ENCODE data around the gene CTBP2.

CTBP2 gene

GRCh38 chr10:125010362-125010761, 150.0 kb downstream of the CTBP2 start:
- no peak for DNase-seq (ENCODE audit: low read depth)

GRCh38 chr10:125009661-125010161, 150.7 kb downstream of the CTBP2 start:
- no peak for DNase-seq (ENCODE audit: low read depth)

GRCh38 chr10:125008689-125009638, 151.4 kb downstream of the CTBP2 start:
- DNase-seq (ENCODE audit: low read depth), result no peak

GRCh38 chr10:125007436-125007835, 152.9 kb downstream of the CTBP2 start:
- DNase-seq (ENCODE audit: low read depth), result no peak

- DNase-seq (ENCODE audit: low read depth), result no peak
These were observed 153.4 kb downstream of the CTBP2 start for GRCh38 chr10:125006921-125007426.

GRCh38 chr10:125006188-125006680, 154.1 kb downstream of the CTBP2 start:
- DNase-seq (ENCODE audit: low read depth), result no peak

GRCh38 chr10:125005312-125006187, 154.8 kb downstream of the CTBP2 start:
- no peak for DNase-seq (ENCODE audit: low read depth)

- no peak for DNase-seq (ENCODE audit: low read depth)
These were observed 155.6 kb downstream of the CTBP2 start for GRCh38 chr10:125004571-125005311.

- no peak for DNase-seq (ENCODE audit: low read depth)
These were observed 156.4 kb downstream of the CTBP2 start for GRCh38 chr10:125003901-125004467.

- no peak for DNase-seq (ENCODE audit: low read depth)
These were observed 157.0 kb downstream of the CTBP2 start for GRCh38 chr10:125003146-125003900.

GRCh38 chr10:125002423-125003145, 157.8 kb downstream of the CTBP2 start:
- no peak for DNase-seq (ENCODE audit: low read depth)

DNA sequence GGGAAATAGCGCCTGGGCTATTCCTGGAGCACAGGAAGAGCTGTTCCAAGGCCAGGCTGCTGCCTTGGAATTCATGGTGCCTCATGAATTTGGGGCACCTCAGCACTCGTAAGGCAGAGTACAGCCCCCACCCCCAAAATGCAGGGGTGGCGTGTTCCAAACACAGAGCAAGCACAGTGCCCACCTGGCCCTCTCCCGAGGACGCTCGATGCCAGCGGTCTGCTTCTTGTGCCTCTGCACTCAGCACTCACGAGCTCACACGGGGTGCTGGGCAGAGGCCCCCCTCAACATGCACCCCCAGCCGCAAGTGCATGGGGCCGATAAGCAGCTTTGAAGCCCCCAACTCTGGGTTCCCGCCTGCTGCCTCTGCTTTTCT, 158.3 kb downstream of the CTBP2 start:
- no peak for DNase-seq (ENCODE audit: low read depth)

DNA sequence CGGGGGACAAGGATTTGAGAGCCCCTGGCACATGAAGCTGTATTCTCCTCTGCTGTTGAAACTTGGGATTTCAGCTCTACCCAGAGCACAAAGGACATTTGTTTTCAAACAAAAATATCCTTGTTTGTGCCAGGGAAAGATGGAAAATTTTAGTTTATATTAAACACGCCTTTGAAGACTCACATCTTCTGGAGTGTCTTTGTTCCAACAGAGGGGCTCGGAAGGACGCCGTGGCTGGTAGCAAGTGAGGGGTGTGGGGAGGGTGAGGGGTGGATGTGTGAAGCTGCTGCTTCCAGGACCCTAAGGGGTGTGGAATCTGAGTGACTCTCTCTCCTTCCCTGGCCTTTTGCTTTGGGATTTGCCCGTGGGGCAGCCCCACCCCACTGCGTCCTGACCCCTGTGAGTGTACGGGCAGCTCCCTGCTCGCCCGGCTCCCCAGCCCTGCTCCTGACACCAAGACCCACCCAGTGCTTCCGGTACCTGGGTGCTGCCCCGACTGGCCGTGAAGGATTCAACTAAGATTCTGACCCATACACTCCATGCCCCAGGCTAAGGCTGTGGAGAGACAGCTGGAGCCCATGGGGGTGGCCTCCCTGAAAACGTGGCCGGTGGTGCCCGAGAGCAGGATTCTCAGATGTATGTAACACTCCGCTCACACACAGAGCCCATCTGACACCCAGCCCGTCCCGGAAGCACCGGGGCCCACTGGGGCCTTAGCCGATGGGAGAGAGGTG, 158.9 kb downstream of the CTBP2 start:
- no peak for DNase-seq (ENCODE audit: low read depth)

DNA sequence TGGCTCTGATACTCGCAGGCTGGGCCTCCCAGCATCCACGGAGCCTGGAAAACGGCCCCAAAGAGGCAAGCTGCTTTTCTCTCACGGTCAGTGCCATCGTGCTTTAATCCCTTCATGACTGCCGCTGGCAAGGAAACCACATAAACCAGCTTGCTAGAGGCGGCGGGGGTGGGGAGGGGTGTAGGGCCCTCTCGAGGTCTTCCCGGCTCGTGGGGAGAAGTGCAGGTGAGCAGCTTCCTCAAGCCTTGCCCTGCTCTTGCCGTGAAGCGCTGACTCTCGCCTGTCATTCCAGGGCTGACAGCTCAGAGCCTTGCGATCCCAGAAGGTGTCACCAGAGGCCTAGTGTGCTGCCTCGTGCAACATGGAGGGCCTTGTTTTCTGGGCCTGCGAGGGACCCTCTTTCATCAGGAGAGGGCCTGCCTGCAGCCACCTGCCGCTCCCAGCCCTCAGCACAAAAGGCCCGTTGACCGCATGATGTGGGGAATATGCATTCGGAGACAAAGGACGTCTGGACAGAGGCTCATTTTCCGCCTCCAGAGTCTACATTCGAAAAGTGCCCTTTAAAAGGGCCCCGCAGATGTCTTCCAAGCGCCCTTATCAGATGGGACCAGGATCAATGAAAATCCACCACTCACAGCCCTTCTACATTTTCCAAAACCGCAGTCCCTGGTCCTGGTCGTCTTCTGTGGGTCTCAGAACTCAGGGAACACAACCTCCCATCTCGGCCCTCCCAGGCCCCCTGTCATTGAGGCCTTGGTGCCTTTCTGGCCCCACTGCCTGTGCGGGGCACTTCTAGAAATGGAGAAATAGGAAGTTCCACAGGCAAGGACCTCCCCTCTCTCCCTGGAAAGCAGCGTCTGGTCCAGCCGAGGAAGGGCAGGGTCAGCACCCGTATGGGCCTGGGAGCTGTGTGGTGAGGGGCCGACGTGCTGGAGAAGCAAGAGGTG, 159.7 kb downstream of the CTBP2 start:
- no peak for DNase-seq (ENCODE audit: low read depth)

DNA sequence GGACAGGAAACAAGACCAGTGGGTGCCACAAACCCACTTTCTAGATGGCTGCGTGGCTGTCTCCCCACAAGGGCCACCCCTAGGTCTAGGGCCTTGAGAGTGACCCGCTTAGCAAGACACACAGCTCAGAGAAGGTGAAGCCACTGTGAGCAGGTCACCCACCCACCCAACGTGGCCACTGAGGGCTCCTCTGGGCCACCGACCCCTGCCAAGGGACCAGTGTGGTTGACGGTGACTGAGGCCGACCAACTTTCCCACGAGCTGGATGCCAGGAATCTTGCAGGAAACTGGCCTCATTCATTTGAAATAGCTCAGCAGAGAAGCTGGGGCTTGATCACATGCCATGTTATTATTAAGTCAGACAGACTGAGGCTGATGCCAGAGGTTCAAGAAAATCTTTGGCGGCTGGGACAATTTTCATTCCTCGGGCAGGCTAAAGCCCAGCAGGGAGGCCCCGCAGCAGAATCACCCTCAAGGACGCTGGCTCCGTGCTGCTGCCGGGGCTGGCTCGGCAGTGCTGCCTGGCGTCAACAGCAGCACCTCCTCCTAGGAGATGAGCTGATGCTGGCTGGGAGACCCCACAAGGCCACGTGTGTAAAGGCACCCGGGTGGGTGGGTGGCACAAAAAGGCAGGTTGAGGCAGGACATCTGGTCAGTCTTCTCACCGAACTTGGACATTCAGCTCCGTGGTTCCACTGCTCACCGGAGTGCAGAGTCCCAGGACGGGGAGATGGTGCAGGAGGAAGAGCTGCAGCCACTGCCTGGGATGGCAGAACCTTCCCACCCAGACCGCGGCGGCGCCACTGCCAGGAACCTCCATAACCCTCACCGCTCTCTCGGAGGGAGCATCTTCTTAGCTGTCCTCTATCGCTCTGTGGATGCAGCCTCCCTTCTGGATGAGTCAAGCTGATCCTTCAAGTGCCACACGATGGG, 160.7 kb downstream of the CTBP2 start:
- DNase-seq (ENCODE audit: low read depth), result no peak

- DNase-seq (ENCODE audit: low read depth), result no peak
These were observed 161.6 kb downstream of the CTBP2 start for GRCh38 chr10:124998624-124999291.

All from activated T-helper 9 cell treated with anti-CD3 and anti-CD28 coated beads, Interleukin-2, amount 50 U/mL, for 16 hours (primary cell).